Measurements from ENCODE around the gene TP53BP1. TPM values are rescaled to one million over a fixed set of nuclear protein-coding genes. Genes with fewer than 3 reads are reported as not detected.

Gene TP53BP1
- polyA plus RNA-seq, 1 experiment = 85.6 TPM

- Histone ChIP-seq H3K27ac (ENCODE audit: low read depth, low read length) (no peak overlapping the region), H3K27me3 (ENCODE audit: control insufficient read depth, insufficient read depth, low read length) (no peaks in the 10 kb centered on the region), H3K4me3 (ENCODE audit: low read depth, low read length) (no peak overlapping the region), H3K9me3 (ENCODE audit: control insufficient read depth, insufficient read depth, low read length) (no peaks in the 10 kb centered on the region)
- TF ChIP-seq CTCF (IDR thresholded peaks at IDR 0.05; ENCODE audit: low read depth, low read length) = no peak
- DNase-seq (ENCODE audit: low read depth, low spot score) = no peak
- ChIA-PET POLR2A (no interaction called here), CTCF (no interaction called here)
These were observed 31.4 kb upstream of the TP53BP1 start for GRCh38 chr15:43524254-43524845.

GRCh38 chr15:43523646-43524045, 30.7 kb upstream of the TP53BP1 start:
- no peak overlapping the region for H3K4me3 ChIP-seq (ENCODE audit: low read depth, low read length)
- no peak overlapping the region for H3K27ac ChIP-seq (ENCODE audit: low read depth, low read length)
- ChIA-PET CTCF (no interaction called here), POLR2A (no interaction called here)
- no peaks in the 10 kb centered on the region for H3K9me3 ChIP-seq (ENCODE audit: control insufficient read depth, insufficient read depth, low read length)
- TF ChIP-seq CTCF (IDR thresholded peaks at IDR 0.05; ENCODE audit: low read depth, low read length) = no peak
- H3K27me3 ChIP-seq (ENCODE audit: control insufficient read depth, insufficient read depth, low read length) = no peaks in the 10 kb centered on the region
- DNase-seq (ENCODE audit: low read depth, low spot score) = no peak

- no peak overlapping the region for H3K27ac ChIP-seq (ENCODE audit: low read depth, low read length)
- no peaks in the 10 kb centered on the region for H3K9me3 ChIP-seq (ENCODE audit: control insufficient read depth, insufficient read depth, low read length)
- ChIA-PET CTCF (interaction anchor here (0.7 to 1.0 kb wide), 3 partner anchors 8 to 12 kb away, joined by 3 to 4 read pairs (median 4); no protein-coding TSS in a partner anchor), POLR2A (no interaction called here)
- no peak for TF ChIP-seq CTCF (IDR thresholded peaks at IDR 0.05; ENCODE audit: low read depth, low read length)
- H3K27me3 ChIP-seq (ENCODE audit: control insufficient read depth, insufficient read depth, low read length) = no peaks in the 10 kb centered on the region
- H3K4me3 ChIP-seq (ENCODE audit: low read depth, low read length) = no peak overlapping the region
- DNase-seq (ENCODE audit: low read depth, low spot score) = no peak
These were observed 29.3 kb upstream of the TP53BP1 start for GRCh38 chr15:43522247-43522646.

GRCh38 chr15:43521419-43521818, 28.5 kb upstream of the TP53BP1 start:
- no peaks in the 10 kb centered on the region for H3K9me3 ChIP-seq (ENCODE audit: control insufficient read depth, insufficient read depth, low read length)
- no peaks in the 10 kb centered on the region for H3K27me3 ChIP-seq (ENCODE audit: control insufficient read depth, insufficient read depth, low read length)
- H3K4me3 ChIP-seq (ENCODE audit: low read depth, low read length) = no peak overlapping the region
- no peak for DNase-seq (ENCODE audit: low read depth, low spot score)
- TF ChIP-seq CTCF (IDR thresholded peaks at IDR 0.05; ENCODE audit: low read depth, low read length) = no peak
- H3K27ac ChIP-seq (ENCODE audit: low read depth, low read length) = no peak overlapping the region
- POLR2A ChIA-PET = no interaction called here
- CTCF ChIA-PET = no interaction called here

- DNase-seq (ENCODE audit: low read depth, low spot score) = no peak
- CTCF ChIA-PET = no interaction called here
- Histone ChIP-seq H3K27ac (ENCODE audit: low read depth, low read length) (no peak overlapping the region), H3K9me3 (ENCODE audit: control insufficient read depth, insufficient read depth, low read length) (no peaks in the 10 kb centered on the region), H3K27me3 (ENCODE audit: control insufficient read depth, insufficient read depth, low read length) (no peaks in the 10 kb centered on the region), H3K4me3 (ENCODE audit: low read depth, low read length) (no peak overlapping the region)
- no peak for TF ChIP-seq CTCF (IDR thresholded peaks at IDR 0.05; ENCODE audit: low read depth, low read length)
- POLR2A ChIA-PET = no interaction called here
These were observed 27.2 kb upstream of the TP53BP1 start for GRCh38 chr15:43520138-43520537.

All from AG04450 (cell line).